ENCODE data around the gene INTS11. TPM values are rescaled to one million over a fixed set of nuclear protein-coding genes. Genes with fewer than 3 reads are reported as not detected.

INTS11 gene
- polyA plus RNA-seq, 1 donor (not counting 4 experiments of a cell fraction or from before 2014, with no cell fraction given): 70.4 TPM

- FAIRE-seq: no peak
- TF ChIP-seq EZH2 (IDR thresholded peaks at IDR 0.05; ENCODE audit: low read length) (no peak), CTCF (optimal IDR thresholded peaks at IDR 0.05 in 1 of 3, IDR thresholded peaks at IDR 0.05 in 1 of 3, conservative IDR thresholded peaks at IDR 0.05 in 1 of 3; ENCODE audit: extremely low read depth in 1 of 3, insufficient read depth in 2 of 3, low read length in 3 of 3) (no peak)
- H2AFZ ChIP-seq (ENCODE audit: control insufficient read depth, low read length): no peak overlapping the region
These were observed 49.5 kb downstream of the INTS11 start for GRCh38 chr1:1274931-1275431.

GRCh38 chr1:1274299-1274930, 50.0 kb downstream of the INTS11 start:
- no peak for FAIRE-seq
- Histone ChIP-seq H3K27ac (ENCODE audit: control insufficient read depth, insufficient read depth, low read length) (peak overlapping the region; percentile 31), H2AFZ (ENCODE audit: control insufficient read depth, low read length) (peak overlapping the region; percentile 76), H4K20me1 (ENCODE audit: control insufficient read depth, extremely low read depth, insufficient read depth, low read length) (peaks cover 19% of the 10 kb centered on the region), H3K36me3 (ENCODE audit: control insufficient read depth in 2 of 2, extremely low read depth in 1 of 2, insufficient read depth in 2 of 2, low read length in 2 of 2) (peaks cover 7 to 12% of the 10 kb centered on the region in 2 experiments), H3K4me2 (ENCODE audit: control insufficient read depth, extremely low read depth, insufficient read depth, low read depth, low read length) (peak overlapping the region; percentile 74), H3K9me1 (ENCODE audit: control insufficient read depth, extremely low read depth, insufficient read depth, low read length) (peaks cover 7% of the 10 kb centered on the region), H3K4me3 (ENCODE audit: control insufficient read depth in 2 of 3, extremely low read depth in 1 of 3, insufficient read depth in 2 of 3, low read depth in 1 of 3, low read length in 3 of 3) (peak overlapping the region; percentile 63 to 73 (median 64)), H3K27me3 (ENCODE audit: control insufficient read depth, extremely low read depth, insufficient read depth, low read length) (no peaks in the 10 kb centered on the region), H3K4me1 (ENCODE audit: control insufficient read depth, extremely low read depth, insufficient read depth, low read length) (peaks cover 31% of the 10 kb centered on the region), H3K9me3 (ENCODE audit: control insufficient read depth, low read depth, low read length) (no peaks in the 10 kb centered on the region), H3K9ac (ENCODE audit: control insufficient read depth, extremely low read depth, insufficient read depth, low read length) (peak overlapping the region; percentile 63), H3K79me2 (ENCODE audit: control insufficient read depth, insufficient read depth, low read length) (peaks cover 41% of the 10 kb centered on the region)
- TF ChIP-seq CTCF (optimal IDR thresholded peaks at IDR 0.05 in 1 of 3, IDR thresholded peaks at IDR 0.05 in 1 of 3, conservative IDR thresholded peaks at IDR 0.05 in 1 of 3; ENCODE audit: extremely low read depth in 1 of 3, insufficient read depth in 2 of 3, low read length in 3 of 3) (no peak), EZH2 (IDR thresholded peaks at IDR 0.05; ENCODE audit: low read length) (no peak)
- dilution Hi-C loops (cut with MboI; ENCODE audit: extremely low pct_ligation_motif_present, low sequenced_read_pairs): no loop called here
- no peak for DNase-seq (ENCODE audit: low read depth, low spot score)

More at GRCh38 chr1:1274931-1275431, 49.5 kb downstream of the INTS11 start:
- Histone ChIP-seq H3K4me3 (ENCODE audit: control insufficient read depth in 2 of 3, extremely low read depth in 1 of 3, insufficient read depth in 2 of 3, low read depth in 1 of 3, low read length in 3 of 3) (peak overlapping the region in 1 of 3 experiments; percentile 63), H3K27me3 (ENCODE audit: control insufficient read depth, extremely low read depth, insufficient read depth, low read length) (no peaks in the 10 kb centered on the region), H3K4me2 (ENCODE audit: control insufficient read depth, extremely low read depth, insufficient read depth, low read depth, low read length) (peak overlapping the region; percentile 74), H3K27ac (ENCODE audit: control insufficient read depth, insufficient read depth, low read length) (no peak overlapping the region), H3K9me3 (ENCODE audit: control insufficient read depth, low read depth, low read length) (no peaks in the 10 kb centered on the region), H3K4me1 (ENCODE audit: control insufficient read depth, extremely low read depth, insufficient read depth, low read length) (peaks cover 31% of the 10 kb centered on the region), H3K9ac (ENCODE audit: control insufficient read depth, extremely low read depth, insufficient read depth, low read length) (no peak overlapping the region), H3K9me1 (ENCODE audit: control insufficient read depth, extremely low read depth, insufficient read depth, low read length) (peaks cover 7% of the 10 kb centered on the region), H4K20me1 (ENCODE audit: control insufficient read depth, extremely low read depth, insufficient read depth, low read length) (peaks cover 19% of the 10 kb centered on the region), H3K79me2 (ENCODE audit: control insufficient read depth, insufficient read depth, low read length) (peaks cover 36% of the 10 kb centered on the region), H3K36me3 (ENCODE audit: control insufficient read depth in 2 of 2, extremely low read depth in 1 of 2, insufficient read depth in 2 of 2, low read length in 2 of 2) (peaks cover 6 to 8% of the 10 kb centered on the region in 2 experiments)
- dilution Hi-C loops (cut with MboI; ENCODE audit: extremely low pct_ligation_motif_present, low sequenced_read_pairs): no loop called here
- no peak for DNase-seq (ENCODE audit: low read depth, low spot score)
